GM10266 (cell line): ENCODE data around the gene PRDM11.

Source experiments
- DNase-seq: peaks from one replicate; pipeline ENCODE4 v3.0.0; 2012; ENCODE audit errors: extremely low spot score
- TF ChIP-seq, protein P1 (sequence below): IDR thresholded peaks from 2 replicates; pipeline ENCODE4 v1.5.1; 2012; ENCODE audit warnings: mild to moderate bottlenecking, low read depth; ENCODE audit not compliant: control insufficient read depth, insufficient read depth; ENCODE audit errors: missing control alignments

The PRDM11 gene

DNA sequence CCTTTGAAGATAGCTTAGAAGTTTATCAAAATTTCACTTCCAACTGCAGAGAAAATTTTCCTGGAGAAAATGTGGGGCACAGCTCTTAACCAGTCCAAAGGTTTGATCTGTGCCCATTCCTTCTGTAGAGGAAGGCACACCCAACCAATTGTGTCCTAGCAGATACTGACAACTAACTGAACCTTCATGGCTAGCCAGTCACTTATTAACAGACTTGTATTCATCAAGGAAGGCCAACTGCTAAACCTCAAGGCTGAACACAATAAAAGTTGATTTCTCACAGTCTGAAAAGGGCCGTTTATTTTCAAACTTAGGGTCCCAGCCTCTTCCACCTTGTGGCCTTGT, 120.2 kb downstream of the PRDM11 start:
- no peak for DNase-seq
- TF ChIP-seq, protein P1, sequence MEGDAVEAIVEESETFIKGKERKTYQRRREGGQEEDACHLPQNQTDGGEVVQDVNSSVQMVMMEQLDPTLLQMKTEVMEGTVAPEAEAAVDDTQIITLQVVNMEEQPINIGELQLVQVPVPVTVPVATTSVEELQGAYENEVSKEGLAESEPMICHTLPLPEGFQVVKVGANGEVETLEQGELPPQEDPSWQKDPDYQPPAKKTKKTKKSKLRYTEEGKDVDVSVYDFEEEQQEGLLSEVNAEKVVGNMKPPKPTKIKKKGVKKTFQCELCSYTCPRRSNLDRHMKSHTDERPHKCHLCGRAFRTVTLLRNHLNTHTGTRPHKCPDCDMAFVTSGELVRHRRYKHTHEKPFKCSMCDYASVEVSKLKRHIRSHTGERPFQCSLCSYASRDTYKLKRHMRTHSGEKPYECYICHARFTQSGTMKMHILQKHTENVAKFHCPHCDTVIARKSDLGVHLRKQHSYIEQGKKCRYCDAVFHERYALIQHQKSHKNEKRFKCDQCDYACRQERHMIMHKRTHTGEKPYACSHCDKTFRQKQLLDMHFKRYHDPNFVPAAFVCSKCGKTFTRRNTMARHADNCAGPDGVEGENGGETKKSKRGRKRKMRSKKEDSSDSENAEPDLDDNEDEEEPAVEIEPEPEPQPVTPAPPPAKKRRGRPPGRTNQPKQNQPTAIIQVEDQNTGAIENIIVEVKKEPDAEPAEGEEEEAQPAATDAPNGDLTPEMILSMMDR, result no peak

DNA sequence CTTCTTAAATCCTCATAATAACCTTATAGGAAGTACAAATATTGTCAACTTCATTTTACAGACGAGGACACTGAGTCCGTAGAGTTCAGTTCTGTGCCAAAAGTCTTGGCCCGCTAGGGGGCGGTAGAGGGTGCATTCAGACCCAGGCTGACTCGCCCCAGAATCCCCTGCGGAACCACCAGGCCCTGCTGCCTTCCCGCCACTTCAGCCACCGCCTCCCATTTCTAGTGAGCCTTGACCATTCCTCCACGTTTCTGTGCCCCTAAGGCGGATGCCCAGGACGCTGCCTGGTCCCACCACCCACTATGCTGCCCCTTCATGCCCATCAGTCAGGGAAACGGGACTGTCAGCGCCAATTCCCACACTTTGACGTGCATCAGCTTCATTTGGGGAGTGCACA, 120.6 kb downstream of the PRDM11 start:
- TF ChIP-seq, protein P1, result peak; percentile 38
- DNase-seq, result no peak

DNA sequence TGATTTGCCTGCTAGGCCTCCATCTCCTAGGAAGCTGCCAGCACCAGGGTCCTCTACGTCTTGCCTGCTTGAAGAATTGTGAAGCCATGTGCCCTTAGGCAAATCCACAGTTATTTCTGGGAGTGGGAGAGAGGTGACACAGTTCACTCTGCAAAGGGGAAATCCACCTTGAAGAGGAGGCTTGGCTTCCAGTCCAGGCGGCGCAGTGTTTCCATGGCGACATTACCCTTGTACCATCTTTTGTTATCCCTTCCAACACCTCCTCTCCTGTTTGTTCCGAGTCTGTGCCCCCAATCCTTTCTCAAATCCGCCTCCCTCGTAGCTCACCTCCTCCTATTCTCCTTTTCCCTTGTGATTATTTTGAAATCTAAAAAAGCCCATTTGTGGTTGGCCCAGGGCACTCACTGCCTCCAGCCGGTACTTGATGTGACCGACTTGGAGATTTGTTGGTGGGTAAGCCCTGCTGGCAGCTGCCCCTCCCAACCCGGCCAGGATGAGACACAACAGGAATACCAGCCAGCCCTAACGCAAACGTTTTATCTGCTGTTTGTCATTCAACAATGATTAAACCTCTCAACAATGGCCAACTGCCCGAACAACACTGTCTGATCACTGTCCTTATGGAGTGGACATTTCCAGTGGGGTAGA, 121.3 kb downstream of the PRDM11 start:
- TF ChIP-seq, protein P1, result no peak
- DNase-seq, result no peak

DNA sequence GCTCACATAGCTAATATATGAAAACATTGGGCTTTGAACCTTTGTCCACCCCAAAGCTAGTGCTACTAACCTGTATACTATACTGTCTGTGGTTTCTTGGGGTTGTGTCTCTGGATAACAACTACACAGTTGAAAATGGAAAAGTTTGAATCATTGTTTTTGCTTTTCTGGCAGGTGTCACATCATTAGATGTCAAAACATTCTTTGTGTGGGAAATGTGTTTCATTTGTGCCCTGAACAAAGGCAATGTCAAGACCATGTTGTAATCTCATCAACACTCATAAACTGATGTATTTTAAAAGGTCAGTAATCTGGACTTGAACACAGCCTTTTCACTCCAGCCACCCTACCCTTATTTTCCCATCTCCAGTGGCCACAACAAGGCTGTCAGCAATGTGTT, 123.2 kb downstream of the PRDM11 start:
- TF ChIP-seq, protein P1, result no peak
- DNase-seq, result no peak

DNA sequence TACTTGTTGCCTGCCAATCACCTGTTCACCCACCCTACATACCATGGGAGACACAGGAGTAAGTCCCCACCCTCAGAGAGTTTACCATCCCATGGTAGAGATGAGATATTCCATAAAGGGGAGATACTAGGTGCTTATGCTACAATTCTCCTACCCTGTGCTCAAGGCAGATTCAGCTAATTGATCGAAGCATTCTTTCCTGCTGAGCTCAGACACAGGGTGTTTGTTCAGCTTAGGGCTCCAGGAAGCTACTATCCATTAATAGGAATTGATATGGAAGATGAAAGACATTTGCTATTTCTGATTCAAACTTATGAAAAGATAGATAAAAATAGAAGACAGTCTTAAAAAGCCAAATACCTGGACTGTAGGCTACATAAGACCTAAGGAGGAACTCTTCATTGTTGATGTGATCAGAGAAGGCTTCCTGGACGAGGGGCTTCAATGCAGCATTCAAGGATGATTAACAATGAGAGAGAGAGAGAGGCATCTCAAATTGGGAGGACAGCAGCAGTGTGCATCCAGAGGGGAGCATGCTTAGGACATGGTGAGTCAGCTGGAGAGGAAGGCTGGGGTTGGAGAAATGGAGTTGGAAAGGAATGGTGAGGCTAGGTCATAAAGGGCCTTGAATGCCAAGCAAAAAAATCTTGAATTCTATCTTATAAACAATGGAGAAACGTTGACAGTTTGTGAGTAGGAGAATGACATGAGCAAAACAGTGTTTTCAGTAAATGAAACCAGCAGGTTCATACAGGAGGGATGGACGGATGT, 124.7 kb downstream of the PRDM11 start:
- no peak for DNase-seq
- TF ChIP-seq, protein P1, result no peak

DNA sequence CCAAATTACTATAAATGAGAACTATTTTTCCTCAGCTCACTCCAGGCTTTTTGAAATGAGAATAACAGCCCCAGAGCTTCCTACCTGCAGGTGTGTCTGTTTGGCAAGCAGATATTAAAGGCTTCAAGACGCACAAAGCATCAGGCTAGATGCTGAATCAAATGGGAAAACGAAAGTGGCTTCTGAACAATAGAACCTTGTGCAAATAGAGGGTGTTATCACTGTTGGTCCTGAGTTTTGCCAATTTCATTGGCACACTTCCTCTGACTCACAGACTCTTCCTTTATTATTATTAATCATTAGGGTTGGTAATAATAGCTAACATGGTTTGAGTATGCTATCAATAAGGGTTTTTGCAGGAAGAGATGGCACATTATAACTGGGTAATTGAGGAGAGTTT, 126.3 kb downstream of the PRDM11 start:
- DNase-seq, result no peak
- TF ChIP-seq, protein P1, result no peak

DNA sequence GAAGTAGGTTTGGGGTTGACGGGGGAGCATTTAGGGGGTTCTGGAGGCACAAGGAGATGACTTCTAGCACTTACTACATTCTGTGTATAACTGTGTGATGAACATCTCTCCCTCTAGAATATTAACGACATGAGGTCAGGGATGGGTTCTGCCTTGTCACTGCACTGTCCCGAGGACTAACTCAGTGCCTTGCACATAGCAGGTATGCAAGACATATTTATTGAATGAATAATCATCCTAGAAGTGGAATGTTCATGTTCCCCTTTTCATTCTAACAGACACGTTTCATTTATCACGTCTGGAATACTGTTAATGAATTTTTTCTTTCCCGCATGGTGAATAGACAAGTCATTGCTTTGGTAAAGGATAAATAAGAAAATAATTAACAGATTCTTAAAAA, 127.1 kb downstream of the PRDM11 start:
- TF ChIP-seq, protein P1, result no peak

More for the DNA sequence above, 127.1 kb downstream of the PRDM11 start:
- DNase-seq, result no peak
